Adrenal gland (tissue), 5 donors: Measurements from ENCODE around the gene SORCS3.

ENCODE experiments used
- CTCF ChIP-seq, 6 experiments: fragments of 450-650 bp in 4 of 6; fragments of 200-600 bp in 2 of 6; sonication (generic) in 1 of 6; IDR thresholded peaks; 1 replicate in 5 of 6; 2 replicates in 1 of 6; pipeline versions ENCODE4 v1.5.1 to v1.8.0; 2016 to 2021; ENCODE audit warnings: antibody characterized with exemption in 6 of 6, mild to moderate bottlenecking in 2 of 6, moderate library complexity in 1 of 6
- POLR2A ChIP-seq, 2 donors: fragments of 450-650 bp; IDR thresholded peaks; one replicate each; pipeline ENCODE4 v1.6.1; 2017; ENCODE audit warnings: antibody characterized with exemption in 2 of 2, mild to moderate bottlenecking in 2 of 2, moderate library complexity in 1 of 2
- donor health status: DM: no; HTN: no; CAD: no.

DNA sequence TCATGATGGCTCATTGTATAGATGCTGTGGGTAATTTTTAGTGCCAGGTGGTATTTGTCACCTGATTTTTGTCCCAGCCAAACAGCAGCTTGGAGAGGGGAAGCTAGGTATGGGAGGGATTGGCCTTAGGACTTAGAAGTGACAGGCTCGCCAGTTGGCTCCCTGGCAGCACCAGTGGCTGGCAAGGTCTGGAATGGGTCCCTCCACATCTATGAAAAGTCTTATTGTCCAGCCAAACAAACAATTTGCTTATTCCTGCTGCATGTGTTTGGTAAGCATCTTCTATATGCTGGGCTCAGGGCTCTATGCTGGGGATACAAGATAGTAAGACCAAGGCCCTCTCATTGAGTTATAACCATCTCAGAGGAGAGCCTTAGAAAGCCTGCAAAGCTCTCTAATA, 42.5 kb downstream of the SORCS3 start:
- TF ChIP-seq CTCF (IDR thresholded peaks at IDR 0.05) (no peak), POLR2A (IDR thresholded peaks at IDR 0.05) (no peak)
